Panc1 (cell line): Measurements from ENCODE around the gene PROX2. TPM values are rescaled to one million over a fixed set of nuclear protein-coding genes. Genes with fewer than 3 reads are reported as not detected.

Experiments used
- ATAC-seq: fragments of 200-7000 bp; cut with Tn5 transposase; 2 replicates; pipeline ENCODE4 v1.9.1; 2020; ENCODE audit warnings: mild to moderate bottlenecking, moderate library complexity
- BruUV-seq: library from RNA; stranded (reverse); fragments of 400-500 nt; replicated peaks from 2 replicates; lab custom pipeline; 2021; lab: Mats Ljungman, UMichigan
- CTCF ChIA-PET: fragments of 300-600 bp; sonication (Branson Sonifier 250); formaldehyde crosslinking; loops from one replicate; lab custom pipeline; 2022; ENCODE audit warnings: antibody characterized with exemption; lab: Charles Lee
- POLR2A ChIA-PET: fragments of 300-600 bp; sonication (Branson Sonifier 250); formaldehyde crosslinking; loops from one replicate; lab custom pipeline; 2022; ENCODE audit warnings: antibody characterized with exemption; lab: Charles Lee
- DNase-seq: peaks from one replicate; pipeline ENCODE4 v3.0.0-alpha.2; 2010; ENCODE audit warnings: low read depth, low spot score
- H3K27ac ChIP-seq: 2 replicates; pipeline ENCODE4 v1.5.1; 2011; ENCODE audit warnings: mild to moderate bottlenecking, low read length, inconsistent platforms
- H3K27me3 ChIP-seq: fragments of 200-500 bp; sonication (Bioruptor generic); 2 replicates; pipeline ENCODE4 v1.6.0; 2014; ENCODE audit warnings: low read length, inconsistent platforms; ENCODE audit not compliant: control insufficient read depth, insufficient read depth
- H3K36me3 ChIP-seq: fragments of 200-500 bp; sonication (Bioruptor generic); 2 replicates; pipeline ENCODE4 v1.5.1; 2014; ENCODE audit warnings: inconsistent platforms, mild to moderate bottlenecking, low read length, moderate library complexity; ENCODE audit not compliant: control insufficient read depth, insufficient read depth
- H3K4me1 ChIP-seq: 2 replicates; pipeline ENCODE4 v1.5.1; 2011; ENCODE audit warnings: inconsistent platforms, mild to moderate bottlenecking, low read length, moderate library complexity; ENCODE audit not compliant: control insufficient read depth, insufficient read depth
- H3K4me3 ChIP-seq, 2 experiments: 2 replicates each; pipeline ENCODE4 v1.5.1; 2011 to 2012; ENCODE audit warnings: low read depth in 2 of 2, low read length in 2 of 2, mild to moderate bottlenecking in 2 of 2, inconsistent platforms in 1 of 2, moderate library complexity in 1 of 2
- H3K9me3 ChIP-seq: fragments of 200-500 bp; sonication (Bioruptor generic); 2 replicates; pipeline ENCODE4 v1.5.1; 2014; ENCODE audit warnings: low read depth, mild to moderate bottlenecking, inconsistent platforms, low read length, moderate library complexity; ENCODE audit not compliant: control insufficient read depth, insufficient read depth
- CTCF ChIP-seq: fragments of 450-650 bp; IDR thresholded peaks from 2 replicates; pipeline ENCODE4 v1.5.1; 2017; ENCODE audit warnings: mild to moderate bottlenecking
- POLR2AphosphoS5 ChIP-seq: IDR thresholded peaks from 2 replicates; pipeline ENCODE4 v1.6.1; 2012; ENCODE audit warnings: mild to moderate bottlenecking, low read depth, low read length, moderate library complexity
- SIN3A ChIP-seq: IDR thresholded peaks from 2 replicates; pipeline ENCODE4 v1.6.1; 2012; ENCODE audit warnings: low read depth, mild to moderate bottlenecking, low read length, moderate library complexity, borderline replicate concordance; ENCODE audit not compliant: insufficient read depth
- TCF7L2 ChIP-seq: IDR thresholded peaks from 2 replicates; pipeline ENCODE4 v1.6.1; 2011; ENCODE audit warnings: mild to moderate bottlenecking, low read depth, low read length, inconsistent platforms
- in situ Hi-C: cut with HindIII; loops from 2 replicates; pipeline ENCODE4 v1.10.0; 2016; ENCODE audit warnings: low sequenced_read_pairs, low pct_unique_long_range_greater_than_20kb
- intact Hi-C: fragments of 100-400 bp; cut with micrococcal nuclease; formaldehyde crosslinking; loops from one replicate; pipeline ENCODE4 v1.10.0; 2022; ENCODE audit not compliant: unreplicated experiment
- total RNA-seq: library from RNA; stranded (reverse); gene quantifications from one replicate; pipeline ENCODE4 v1.2.1, GENCODE V29; 2021; ENCODE audit not compliant: unreplicated experiment
- TF ChIP-seq, protein P1 (sequence below), 2 experiments: IDR thresholded peaks; 2 replicates each; pipeline ENCODE4 v1.6.1; 2011 to 2012; ENCODE audit warnings: low read depth in 2 of 2, control low read depth in 1 of 2, low read length in 1 of 2, mild to moderate bottlenecking in 1 of 2, moderate library complexity in 1 of 2; ENCODE audit not compliant: insufficient read depth in 1 of 2

Gene PROX2
- total RNA-seq, 1 experiment from 2014 or later = not detected

DNA sequence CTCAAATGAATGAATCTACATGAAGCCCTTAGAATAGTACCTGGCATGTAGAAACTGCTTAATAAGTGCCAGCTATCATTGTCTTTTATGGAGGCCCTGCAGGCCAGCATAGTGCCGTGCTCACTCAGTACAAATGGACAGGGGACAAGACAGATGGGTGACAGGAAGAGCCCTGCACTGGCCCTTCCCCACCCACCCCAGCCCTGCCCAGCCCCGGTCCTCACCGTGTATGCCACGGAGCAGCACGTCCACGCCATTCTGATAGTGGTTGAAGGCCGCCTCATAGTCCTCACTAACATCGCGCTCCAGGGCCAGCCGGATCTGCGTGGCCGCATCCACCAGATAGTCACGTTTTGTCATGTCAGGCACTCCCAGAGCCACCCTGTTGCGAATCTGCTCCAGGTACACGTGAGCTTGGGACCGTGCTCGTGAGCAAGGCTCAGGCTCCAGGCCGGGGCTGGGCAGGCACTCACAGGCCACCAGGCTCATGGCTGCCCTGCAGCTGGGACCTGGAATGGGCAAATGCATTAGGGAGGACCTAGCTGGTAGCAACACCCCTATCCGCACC is 45.2 kb upstream of the PROX2 start:
- CTCF ChIA-PET = no interaction called here
- POLR2A ChIA-PET = interaction anchor here (0.6 kb wide), 1 partner anchor 9 kb away, joined by 3 read pairs; no protein-coding TSS in a partner anchor

GRCh38 chr14:74920281-74920680 is 44.3 kb upstream of the PROX2 start:
- H3K36me3 ChIP-seq = no peaks in the 10 kb centered on the region
- ChIA-PET CTCF (no interaction called here), POLR2A (no interaction called here)
- BruUV-seq = no TSS peak
- ATAC-seq (no peak), DNase-seq (no peak)
- intact Hi-C loops = no loop called here
- in situ Hi-C loops = no loop called here
- H3K9me3 ChIP-seq = no peaks in the 10 kb centered on the region
- peaks cover 3% of the 10 kb centered on the region; the same call in 1 of the 2 replicates for H3K4me1 ChIP-seq
- TF ChIP-seq TCF7L2 (no peak), CTCF (no peak), SIN3A (no peak), POLR2AphosphoS5 (no peak)
- TF ChIP-seq, protein P1, sequence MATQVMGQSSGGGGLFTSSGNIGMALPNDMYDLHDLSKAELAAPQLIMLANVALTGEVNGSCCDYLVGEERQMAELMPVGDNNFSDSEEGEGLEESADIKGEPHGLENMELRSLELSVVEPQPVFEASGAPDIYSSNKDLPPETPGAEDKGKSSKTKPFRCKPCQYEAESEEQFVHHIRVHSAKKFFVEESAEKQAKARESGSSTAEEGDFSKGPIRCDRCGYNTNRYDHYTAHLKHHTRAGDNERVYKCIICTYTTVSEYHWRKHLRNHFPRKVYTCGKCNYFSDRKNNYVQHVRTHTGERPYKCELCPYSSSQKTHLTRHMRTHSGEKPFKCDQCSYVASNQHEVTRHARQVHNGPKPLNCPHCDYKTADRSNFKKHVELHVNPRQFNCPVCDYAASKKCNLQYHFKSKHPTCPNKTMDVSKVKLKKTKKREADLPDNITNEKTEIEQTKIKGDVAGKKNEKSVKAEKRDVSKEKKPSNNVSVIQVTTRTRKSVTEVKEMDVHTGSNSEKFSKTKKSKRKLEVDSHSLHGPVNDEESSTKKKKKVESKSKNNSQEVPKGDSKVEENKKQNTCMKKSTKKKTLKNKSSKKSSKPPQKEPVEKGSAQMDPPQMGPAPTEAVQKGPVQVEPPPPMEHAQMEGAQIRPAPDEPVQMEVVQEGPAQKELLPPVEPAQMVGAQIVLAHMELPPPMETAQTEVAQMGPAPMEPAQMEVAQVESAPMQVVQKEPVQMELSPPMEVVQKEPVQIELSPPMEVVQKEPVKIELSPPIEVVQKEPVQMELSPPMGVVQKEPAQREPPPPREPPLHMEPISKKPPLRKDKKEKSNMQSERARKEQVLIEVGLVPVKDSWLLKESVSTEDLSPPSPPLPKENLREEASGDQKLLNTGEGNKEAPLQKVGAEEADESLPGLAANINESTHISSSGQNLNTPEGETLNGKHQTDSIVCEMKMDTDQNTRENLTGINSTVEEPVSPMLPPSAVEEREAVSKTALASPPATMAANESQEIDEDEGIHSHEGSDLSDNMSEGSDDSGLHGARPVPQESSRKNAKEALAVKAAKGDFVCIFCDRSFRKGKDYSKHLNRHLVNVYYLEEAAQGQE (IDR thresholded peaks at IDR 0.05; ENCODE audit: insufficient read depth in 1 of 2, low read depth in 2 of 2, low read length in 1 of 2) = no peak
- no peaks in the 10 kb centered on the region for H3K27me3 ChIP-seq
- no peak overlapping the region for H3K4me3 ChIP-seq
- H3K27ac ChIP-seq = no peak overlapping the region

More for the DNA sequence above, 45.2 kb upstream of the PROX2 start:
- Histone ChIP-seq H3K9me3 (no peaks in the 10 kb centered on the region), H3K27ac (no peak overlapping the region), H3K27me3 (no peaks in the 10 kb centered on the region), H3K36me3 (no peaks in the 10 kb centered on the region), H3K4me1 (peaks cover 3% of the 10 kb centered on the region; the same call in 1 of the 2 replicates), H3K4me3 (no peak overlapping the region)
- intact Hi-C loops = no loop called here
- no TSS peak for BruUV-seq
- no peak for ATAC-seq
- in situ Hi-C loops = no loop called here
- TF ChIP-seq, protein P1 (IDR thresholded peaks at IDR 0.05; ENCODE audit: insufficient read depth in 1 of 2, low read depth in 2 of 2, low read length in 1 of 2) = no peak
- TF ChIP-seq SIN3A = no peak
- no peak for TF ChIP-seq POLR2AphosphoS5
- no peak for TF ChIP-seq CTCF
- no peak for TF ChIP-seq TCF7L2
- no peak for DNase-seq
